ENCODE results near the gene PRKCA. TPM values are rescaled to one million over a fixed set of nuclear protein-coding genes. Genes with fewer than 3 reads are reported as not detected.

Gene PRKCA
- total and polyA plus RNA-seq, 9 of the 15 experiments (the other 6 are each of a cell fraction or from before 2014, with no cell fraction given): 3.2 to 33.0 (median 17.8) TPM

- TF ChIP-seq ZHX1 (conservative IDR thresholded peaks at IDR 0.05; ENCODE audit: low read length) (0 out of 2 replicates have a peak, but pooled peaks have one; percentile 27), SMC3 (conservative IDR thresholded peaks at IDR 0.05; ENCODE audit: insufficient read depth, low read depth, low read length) (peak; percentile 86), E2F6 (IDR thresholded peaks at IDR 0.05; ENCODE audit: borderline replicate concordance in 1 of 2, extremely low read depth in 1 of 2, insufficient read depth in 1 of 2, insufficient read length in 1 of 2, low read depth in 1 of 2, low read length in 1 of 2, poor library complexity in 1 of 2, severe bottlenecking in 1 of 2) (peak in 1 of 2 experiments; percentile 60), ZNF347 (CRISPR knock-in tag; IDR thresholded peaks at IDR 0.05; ENCODE audit: low read depth) (no peak), TFAP4 (CRISPR knock-in tag; IDR thresholded peaks at IDR 0.05; ENCODE audit: borderline replicate concordance) (peak; percentile 26; the same call in 1 of the 2 replicates), FOSL1 (tag; conservative IDR thresholded peaks at IDR 0.05) (0 out of 2 replicates have a peak, but pooled peaks have one; percentile 33), STAG1 (CRISPR knock-in tag; IDR thresholded peaks at IDR 0.05; ENCODE audit: borderline replicate concordance) (peak; percentile 52; the same call in 1 of the 2 replicates), CREB5 (CRISPR knock-in tag; IDR thresholded peaks at IDR 0.05) (no peak), MAFF (IDR thresholded peaks at IDR 0.05; ENCODE audit: low read length) (no peak)
These were observed 265.1 kb downstream of the PRKCA start (continued) for GRCh38 chr17:66567234-66568170.

Data from K562 (cell line).